ENCODE data around the gene COX7B. TPM values are rescaled to one million over a fixed set of nuclear protein-coding genes. Genes with fewer than 3 reads are reported as not detected.
A peak's percentile ranks its signal among the peaks of the same experiment; 100 is the strongest.

COX7B gene
- total and polyA plus RNA-seq, 10 of the 15 experiments (the other 5 are each of a cell fraction or from before 2014, with no cell fraction given): 331 to 2,070 (median 987) TPM

- H3K4me2 ChIP-seq (ENCODE audit: control insufficient read depth, insufficient read depth): 0 out of 2 replicates have a peak overlapping the region, but pooled peaks have one; percentile 41
- in situ Hi-C loops (cut with MboI): no loop called here
- no peaks in the 10 kb centered on the region for H3K27me3 ChIP-seq (replicated peaks in 1 of 2; ENCODE audit: control insufficient read depth in 2 of 2, insufficient read depth in 2 of 2, low read length in 1 of 2)
- no peak overlapping the region for H3K27ac ChIP-seq (ENCODE audit: control insufficient read depth, insufficient read depth)
- H3K79me2 ChIP-seq (ENCODE audit: control insufficient read depth, insufficient read depth, low read length): no peaks in the 10 kb centered on the region; the same call in 1 of the 2 replicates
- RAD21 ChIA-PET (ENCODE audit: unreplicated experiment): no interaction called here
- no peak overlapping the region for H3K4me3 ChIP-seq
- H3K4me1 ChIP-seq (ENCODE audit: control insufficient read depth, insufficient read depth, low read length): no peaks in the 10 kb centered on the region
- intact Hi-C loops (cut with micrococcal nuclease; ENCODE audit: unreplicated experiment): no loop called here
- H4K20me1 ChIP-seq (ENCODE audit: control insufficient read depth, insufficient read depth): no peaks in the 10 kb centered on the region
- H3K9me3 ChIP-seq (replicated peaks; ENCODE audit: control insufficient read depth, insufficient read depth, low read length): no peaks in the 10 kb centered on the region
- no TSS peak for BruUV-seq (replicated peaks)
- FAIRE-seq (peak; percentile 44), ATAC-seq (peak; percentile 63), DNase-seq (ENCODE audit: low read depth, low spot score) (no peak)
- SMC1A ChIA-PET (ENCODE audit: uncharacterized antibody, unreplicated experiment): interaction anchor here (1.5 kb wide), 1 partner anchor 17 kb away, joined by 4 read pairs; no protein-coding TSS in a partner anchor
- CTCF ChIA-PET: no interaction called here
- no peaks in the 10 kb centered on the region for H3K36me3 ChIP-seq (ENCODE audit: control insufficient read depth in 2 of 2, insufficient read depth in 2 of 2, low read length in 1 of 2)
- 16% methylated on average over 3 of the region's 3 CpGs for whole genome bisulfite sequencing (ENCODE audit: insufficient coverage, insufficient replicate concordance, low lambda C conversion rate, missing lambda C conversion rate)
- H2AFZ ChIP-seq (ENCODE audit: control insufficient read depth, low read depth, low read length): no peak overlapping the region
- no peak overlapping the region; the same call in 1 of the 2 replicates for H3K9ac ChIP-seq (ENCODE audit: control insufficient read depth, insufficient read depth, low read length)
- TF ChIP-seq RUNX3 (IDR thresholded peaks at IDR 0.05; ENCODE audit: low read length): peak; percentile 10; the same call in 1 of the 2 replicates
- TF ChIP-seq BCL11A (IDR thresholded peaks at IDR 0.05; ENCODE audit: low read depth, low read length): no peak
- TF ChIP-seq EP300 (IDR thresholded peaks at IDR 0.05; ENCODE audit: borderline replicate concordance in 1 of 2, control insufficient read depth in 1 of 2, low read depth in 2 of 2, low read length in 2 of 2): no peak
- TF ChIP-seq TARDBP (IDR thresholded peaks at IDR 0.05; ENCODE audit: borderline replicate concordance): no peak
- TF ChIP-seq IRF5 (IDR thresholded peaks at IDR 0.05; ENCODE audit: borderline replicate concordance): no peak
- no peak for TF ChIP-seq SMAD5 (IDR thresholded peaks at IDR 0.05; ENCODE audit: low read depth)
- no peak for TF ChIP-seq ZBED1 (IDR thresholded peaks at IDR 0.05; ENCODE audit: borderline replicate concordance)
- peak; percentile 66; the same call in 1 of the 2 replicates for TF ChIP-seq ZNF384 (IDR thresholded peaks at IDR 0.05; ENCODE audit: borderline replicate concordance, low read depth, low read length)
- no peak for TF ChIP-seq CBX5 (IDR thresholded peaks at IDR 0.05; ENCODE audit: low read depth)
- no peak for TF ChIP-seq CREB1 (IDR thresholded peaks at IDR 0.05; ENCODE audit: low read depth)
- no peak for TF ChIP-seq STAT3 (IDR thresholded peaks at IDR 0.05; ENCODE audit: low read depth, low read length)
- no peak for TF ChIP-seq SUPT20H (IDR thresholded peaks at IDR 0.05; ENCODE audit: borderline replicate concordance, control insufficient read depth, low read depth, low read length)
- no peak for TF ChIP-seq ZBTB33 (IDR thresholded peaks at IDR 0.05)
- POLR2A ChIA-PET: interaction anchor here (1.1 kb wide), 1 partner anchor 12 kb away, joined by 3 read pairs; no protein-coding TSS in a partner anchor
These were observed 26.5 kb downstream of the COX7B start for GRCh38 chrX:77925764-77926163.

Data from GM12878 (cell line).